Heart left ventricle (tissue), 13 donors: Measurements from ENCODE around the gene DLG1.

Experiments used
- POLR2A ChIP-seq, 2 donors: fragments of 450-650 bp; IDR thresholded peaks; one replicate each; pipeline ENCODE4 v1.6.1; 2017; ENCODE audit warnings: antibody characterized with exemption in 2 of 2, mild to moderate bottlenecking in 2 of 2, moderate library complexity in 2 of 2
- TF ChIP-seq, protein P1 (sequence below), 12 donors: fragments of 200-600 bp; sonication (generic) in 4 of 12; IDR thresholded peaks; one replicate each; pipeline versions ENCODE4 v1.5.0 to v1.8.0; 2018 to 2022; ENCODE audit warnings: antibody characterized with exemption in 12 of 12, mild to moderate bottlenecking in 5 of 12
- donor health status: ischemic (EF 13 %, LVEDD 7.1; RV severe dilation, severe dysfunction).
- donor health status: DM: no; HTN: yes; CAD: no.
- donor health status: DM: no; HTN: no; CAD: no.
- donor health status: ischemic (EF 25% LVEDD 6.9; RV normal size, moderate dysfunction).
- donor health status: ischemic (EF 25% LVEDD 5.7; RV mildly dilated, moderate dysfunction).
- donor health status: ischemic (EF 35%, LVEDD 5.7; RV mildly dilated, moderate dysfunction).
- donor health status: nonischemic (EF 11% LVEDD 7.7; RV severe dilation, severe dysfunction).
- donor health status: DM: yes; HTN: yes; CAD: no.
- donor health status: PGD.
- donor health status: ischemic (EF 29% LVEDD 5.4; RV normal size, mild dysfunction).
- donor health status: nonischemic (EF 23%, LVEDD 6.1; RV moderate dilation, normal function).

GRCh38 chr3:197312431-197312830 lies 14.0 kb upstream of the DLG1 start:
- TF ChIP-seq, protein P1, sequence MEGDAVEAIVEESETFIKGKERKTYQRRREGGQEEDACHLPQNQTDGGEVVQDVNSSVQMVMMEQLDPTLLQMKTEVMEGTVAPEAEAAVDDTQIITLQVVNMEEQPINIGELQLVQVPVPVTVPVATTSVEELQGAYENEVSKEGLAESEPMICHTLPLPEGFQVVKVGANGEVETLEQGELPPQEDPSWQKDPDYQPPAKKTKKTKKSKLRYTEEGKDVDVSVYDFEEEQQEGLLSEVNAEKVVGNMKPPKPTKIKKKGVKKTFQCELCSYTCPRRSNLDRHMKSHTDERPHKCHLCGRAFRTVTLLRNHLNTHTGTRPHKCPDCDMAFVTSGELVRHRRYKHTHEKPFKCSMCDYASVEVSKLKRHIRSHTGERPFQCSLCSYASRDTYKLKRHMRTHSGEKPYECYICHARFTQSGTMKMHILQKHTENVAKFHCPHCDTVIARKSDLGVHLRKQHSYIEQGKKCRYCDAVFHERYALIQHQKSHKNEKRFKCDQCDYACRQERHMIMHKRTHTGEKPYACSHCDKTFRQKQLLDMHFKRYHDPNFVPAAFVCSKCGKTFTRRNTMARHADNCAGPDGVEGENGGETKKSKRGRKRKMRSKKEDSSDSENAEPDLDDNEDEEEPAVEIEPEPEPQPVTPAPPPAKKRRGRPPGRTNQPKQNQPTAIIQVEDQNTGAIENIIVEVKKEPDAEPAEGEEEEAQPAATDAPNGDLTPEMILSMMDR (IDR thresholded peaks at IDR 0.05), result no peak
- no peak for TF ChIP-seq POLR2A (IDR thresholded peaks at IDR 0.05)
